DOHH2 (cell line): ENCODE data around the gene NCKAP1.

Source experiments
- H3F3A ChIP-seq: fragments of 200-600 bp; sonication (generic), shearing (Covaris generic); 2 replicates; pipeline ENCODE4 v1.6.0; 2016; ENCODE audit warnings: antibody characterized with exemption, mild to moderate bottlenecking; ENCODE audit not compliant: control insufficient read depth, insufficient read depth
- H3K27ac ChIP-seq: fragments of 200-600 bp; sonication (generic); 2 replicates; pipeline ENCODE4 v1.5.1; 2014; ENCODE audit warnings: low read depth, mild to moderate bottlenecking, low read length, moderate library complexity
- H3K27me3 ChIP-seq: fragments of 200-600 bp; sonication (generic); 2 replicates; pipeline ENCODE4 v1.6.1; 2014; ENCODE audit warnings: mild to moderate bottlenecking, low read length, mixed read lengths; ENCODE audit not compliant: control insufficient read depth
- H3K36me3 ChIP-seq: fragments of 200-600 bp; sonication (generic); 2 replicates; pipeline ENCODE4 v1.6.1; 2014; ENCODE audit warnings: mild to moderate bottlenecking, low read length, moderate library complexity, mixed read lengths; ENCODE audit not compliant: control insufficient read depth
- H3K4me1 ChIP-seq: fragments of 200-600 bp; sonication (generic); 2 replicates; pipeline ENCODE4 v1.6.1; 2014; ENCODE audit warnings: mild to moderate bottlenecking, low read length, mixed read lengths; ENCODE audit not compliant: control insufficient read depth
- H3K4me2 ChIP-seq: fragments of 200-600 bp; sonication (generic); 2 replicates; pipeline ENCODE4 v1.6.0; 2014; ENCODE audit warnings: mild to moderate bottlenecking, low read length, moderate library complexity
- H3K4me3 ChIP-seq: fragments of 200-600 bp; sonication (generic); 2 replicates; pipeline ENCODE4 v1.5.1; 2014; ENCODE audit warnings: mild to moderate bottlenecking, low read length, mixed read lengths
- H3K79me2 ChIP-seq: fragments of 200-600 bp; sonication (generic); 2 replicates; pipeline ENCODE4 v1.6.1; 2014; ENCODE audit warnings: mild to moderate bottlenecking, low read length, mixed read lengths; ENCODE audit not compliant: control insufficient read depth
- H3K9me2 ChIP-seq: fragments of 200-600 bp; sonication (generic); replicated peaks from 2 replicates; pipeline ENCODE4 v1.6.1; 2014; ENCODE audit warnings: mild to moderate bottlenecking, low read length, mixed read lengths; ENCODE audit not compliant: control insufficient read depth
- H3K9me3 ChIP-seq: fragments of 200-600 bp; sonication (generic); 2 replicates; pipeline ENCODE4 v1.6.1; 2014; ENCODE audit warnings: antibody characterized with exemption, low read length, mixed read lengths; ENCODE audit not compliant: control insufficient read depth, insufficient read depth
- H4K20me1 ChIP-seq: fragments of 200-600 bp; sonication (generic); 2 replicates; pipeline ENCODE4 v1.6.0; 2014; ENCODE audit warnings: low read depth, mild to moderate bottlenecking, antibody characterized with exemption, low read length, moderate library complexity; ENCODE audit not compliant: control insufficient read depth, insufficient read depth
- EZH2phosphoT487 ChIP-seq: fragments of 200-600 bp; sonication (generic); IDR thresholded peaks from 2 replicates; pipeline ENCODE4 v1.6.1; 2017; ENCODE audit warnings: borderline replicate concordance, mild to moderate bottlenecking, antibody characterized with exemption, low read length, moderate library complexity, mixed read lengths
- TF ChIP-seq, protein P1 (sequence below): fragments of 200-600 bp; sonication (generic); IDR thresholded peaks from one replicate; pipeline ENCODE4 v1.5.1; 2014; ENCODE audit warnings: antibody characterized with exemption, mild to moderate bottlenecking, low read depth, low read length; ENCODE audit not compliant: poor library complexity, severe bottlenecking

NCKAP1 gene

DNA sequence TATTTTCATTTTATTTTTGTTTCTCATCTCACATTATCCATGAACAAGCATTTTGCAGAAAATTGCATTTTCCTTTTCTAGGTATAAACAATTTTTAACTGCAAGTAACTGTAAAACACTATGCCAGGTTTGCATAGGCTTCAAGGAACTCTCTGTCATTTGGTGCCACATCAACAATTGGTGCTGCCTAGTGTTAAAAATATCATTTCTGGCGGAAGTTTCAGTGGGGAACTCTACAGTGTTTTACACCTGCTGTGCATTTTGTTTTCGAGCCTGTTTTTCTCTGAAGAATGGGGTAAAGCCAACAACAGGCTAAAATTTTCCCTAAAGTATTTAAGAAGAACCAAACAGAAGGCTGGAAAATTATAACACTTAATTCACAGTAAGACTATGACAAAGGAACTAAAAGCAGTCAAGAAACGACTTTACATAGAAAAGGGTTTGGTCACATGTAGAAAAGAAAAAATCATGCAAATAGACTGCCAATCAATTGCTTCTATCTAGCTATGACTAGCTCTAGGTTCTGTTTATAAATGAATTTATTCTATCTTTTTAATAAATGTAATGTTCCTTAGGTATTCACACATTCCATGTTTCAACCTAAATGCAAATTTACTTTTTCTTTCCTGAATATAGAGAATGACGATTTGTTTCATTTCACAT lies 150.4 kb downstream of the NCKAP1 start:
- H3F3A ChIP-seq, result 0 out of 2 replicates have a peak, but pooled peaks cover 2% of the 10 kb centered on the region
- H3K4me1 ChIP-seq, result peaks cover 18% of the 10 kb centered on the region
- H3K4me3 ChIP-seq, result no peak overlapping the region
- no peaks in the 10 kb centered on the region for H4K20me1 ChIP-seq
- H3K27me3 ChIP-seq, result no peaks in the 10 kb centered on the region
- TF ChIP-seq, protein P1, sequence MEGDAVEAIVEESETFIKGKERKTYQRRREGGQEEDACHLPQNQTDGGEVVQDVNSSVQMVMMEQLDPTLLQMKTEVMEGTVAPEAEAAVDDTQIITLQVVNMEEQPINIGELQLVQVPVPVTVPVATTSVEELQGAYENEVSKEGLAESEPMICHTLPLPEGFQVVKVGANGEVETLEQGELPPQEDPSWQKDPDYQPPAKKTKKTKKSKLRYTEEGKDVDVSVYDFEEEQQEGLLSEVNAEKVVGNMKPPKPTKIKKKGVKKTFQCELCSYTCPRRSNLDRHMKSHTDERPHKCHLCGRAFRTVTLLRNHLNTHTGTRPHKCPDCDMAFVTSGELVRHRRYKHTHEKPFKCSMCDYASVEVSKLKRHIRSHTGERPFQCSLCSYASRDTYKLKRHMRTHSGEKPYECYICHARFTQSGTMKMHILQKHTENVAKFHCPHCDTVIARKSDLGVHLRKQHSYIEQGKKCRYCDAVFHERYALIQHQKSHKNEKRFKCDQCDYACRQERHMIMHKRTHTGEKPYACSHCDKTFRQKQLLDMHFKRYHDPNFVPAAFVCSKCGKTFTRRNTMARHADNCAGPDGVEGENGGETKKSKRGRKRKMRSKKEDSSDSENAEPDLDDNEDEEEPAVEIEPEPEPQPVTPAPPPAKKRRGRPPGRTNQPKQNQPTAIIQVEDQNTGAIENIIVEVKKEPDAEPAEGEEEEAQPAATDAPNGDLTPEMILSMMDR, result no peak
- no peak for TF ChIP-seq EZH2phosphoT487
- H3K9me3 ChIP-seq, result no peaks in the 10 kb centered on the region
- H3K36me3 ChIP-seq, result no peaks in the 10 kb centered on the region
- peak overlapping the region; percentile 35 for H3K4me2 ChIP-seq
- no peak overlapping the region for H3K27ac ChIP-seq
- H3K79me2 ChIP-seq, result no peaks in the 10 kb centered on the region
- H3K9me2 ChIP-seq, result no peaks in the 10 kb centered on the region

DNA sequence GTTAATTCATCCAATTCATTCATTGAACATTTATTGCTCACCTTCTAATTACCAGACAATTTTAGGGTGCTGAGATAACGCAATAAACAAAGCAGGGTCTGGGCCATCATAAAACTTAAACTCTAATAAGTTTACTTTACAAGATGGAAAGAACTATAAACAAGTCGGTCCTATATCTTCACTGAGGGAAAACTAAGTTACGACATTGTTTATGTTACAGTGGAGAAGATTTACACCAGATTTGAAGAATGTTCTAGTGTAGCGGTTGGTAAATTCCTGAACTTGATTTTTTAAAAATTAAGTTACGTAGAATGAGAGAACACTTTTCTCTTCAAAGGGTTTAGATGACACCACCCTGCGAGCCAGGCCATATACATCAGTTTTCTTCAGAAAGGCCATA lies 151.2 kb downstream of the NCKAP1 start:
- H4K20me1 ChIP-seq, result no peaks in the 10 kb centered on the region
- no peaks in the 10 kb centered on the region for H3K9me2 ChIP-seq
- H3K4me3 ChIP-seq, result no peak overlapping the region
- H3K4me2 ChIP-seq, result no peak overlapping the region; the same call in 1 of the 2 replicates
- H3K4me1 ChIP-seq, result peaks cover 18% of the 10 kb centered on the region
- no peak overlapping the region for H3K27ac ChIP-seq
- H3K79me2 ChIP-seq, result no peaks in the 10 kb centered on the region
- H3K9me3 ChIP-seq, result no peaks in the 10 kb centered on the region
- 0 out of 2 replicates have a peak, but pooled peaks cover 2% of the 10 kb centered on the region for H3F3A ChIP-seq
- H3K27me3 ChIP-seq, result no peaks in the 10 kb centered on the region
- no peaks in the 10 kb centered on the region for H3K36me3 ChIP-seq
- TF ChIP-seq, protein P1, result no peak
- no peak for TF ChIP-seq EZH2phosphoT487

DNA sequence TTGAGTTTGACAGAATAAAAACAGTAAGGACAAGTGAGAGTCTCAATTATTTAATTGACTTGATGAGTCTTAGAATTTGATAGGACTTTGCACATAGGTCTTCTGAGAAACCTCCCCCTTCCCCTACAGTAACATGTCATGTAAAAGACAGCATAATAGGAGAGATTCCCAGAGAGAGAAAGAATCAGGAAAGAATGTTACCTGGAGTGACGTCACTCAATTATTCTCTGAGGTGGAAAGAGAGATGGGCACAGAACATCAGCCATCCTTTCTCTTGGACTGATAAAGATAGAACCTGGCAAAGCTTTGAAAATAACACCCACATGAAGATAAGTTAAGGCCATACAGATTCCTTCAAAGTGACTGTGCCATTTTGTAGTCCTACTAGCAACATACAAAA lies 152.5 kb downstream of the NCKAP1 start:
- H3K9me3 ChIP-seq, result peaks cover 5% of the 10 kb centered on the region; the same call in 1 of the 2 replicates
- no peak overlapping the region for H3K27ac ChIP-seq
- no peaks in the 10 kb centered on the region for H4K20me1 ChIP-seq
- no peaks in the 10 kb centered on the region for H3K36me3 ChIP-seq
- no peaks in the 10 kb centered on the region for H3K27me3 ChIP-seq
- H3K4me1 ChIP-seq, result peaks cover 18% of the 10 kb centered on the region
- no peak for TF ChIP-seq EZH2phosphoT487
- TF ChIP-seq, protein P1, result no peak
- H3F3A ChIP-seq, result 0 out of 2 replicates have a peak, but pooled peaks cover 2% of the 10 kb centered on the region
- H3K9me2 ChIP-seq, result no peaks in the 10 kb centered on the region
- H3K4me2 ChIP-seq, result no peak overlapping the region
- no peak overlapping the region for H3K4me3 ChIP-seq
- H3K79me2 ChIP-seq, result no peaks in the 10 kb centered on the region
